H1 (cell line): ENCODE data around the gene STEAP2.

Experiments used
- CTCF ChIP-seq, 3 experiments: IDR thresholded peaks; 1 replicate in 2 of 3; 2 replicates in 1 of 3; pipeline versions ENCODE4 v1.5.1 to v1.6.1; 2011; ENCODE audit warnings: low read length in 3 of 3, mild to moderate bottlenecking in 3 of 3, inconsistent platforms in 2 of 3, low read depth in 1 of 3, moderate library complexity in 1 of 3; ENCODE audit not compliant: insufficient read depth in 1 of 3; ENCODE audit errors: control extremely low read depth in 1 of 3
- NANOG ChIP-seq: IDR thresholded peaks from 2 replicates; pipeline ENCODE4 v1.6.1; 2011; ENCODE audit warnings: low read length, low read depth, mild to moderate bottlenecking, inconsistent platforms; ENCODE audit not compliant: insufficient read depth, poor library complexity, severe bottlenecking
- POLR2A ChIP-seq, 2 experiments: IDR thresholded peaks; 1 replicate in 1 of 2; 2 replicates in 1 of 2; pipeline ENCODE4 v1.6.1; 2011; ENCODE audit warnings: low read depth in 2 of 2, low read length in 2 of 2, mild to moderate bottlenecking in 2 of 2; ENCODE audit errors: control extremely low read depth in 1 of 2
- POLR2AphosphoS5 ChIP-seq: IDR thresholded peaks from 2 replicates; pipeline ENCODE4 v1.6.1; 2011; ENCODE audit warnings: low read depth, low read length
- RAD21 ChIP-seq, 2 experiments: IDR thresholded peaks in 1 of 2; conservative IDR thresholded peaks in 1 of 2; 2 replicates each; pipeline ENCODE4 v1.6.1; 2011; ENCODE audit warnings: low read depth in 2 of 2, low read length in 2 of 2, improper control_type of control experiment in 1 of 2, inconsistent platforms in 1 of 2, mild to moderate bottlenecking in 1 of 2, moderate library complexity in 1 of 2
- ZNF274 ChIP-seq: IDR thresholded peaks from 2 replicates; pipeline ENCODE4 v1.7.0; 2012; ENCODE audit warnings: low read length, borderline replicate concordance; ENCODE audit errors: extremely low read depth

GRCh38 chr7:90201500-90202195 is 9.9 kb upstream of the STEAP2 start:
- TF ChIP-seq ZNF274 = no peak
- no peak for TF ChIP-seq POLR2AphosphoS5
- TF ChIP-seq CTCF (IDR thresholded peaks at IDR 0.05; ENCODE audit: control extremely low read depth in 1 of 3, insufficient read depth in 1 of 3, low read depth in 1 of 3, low read length in 3 of 3) = no peak
- no peak for TF ChIP-seq POLR2A (IDR thresholded peaks at IDR 0.05; ENCODE audit: control extremely low read depth in 1 of 2, low read depth in 2 of 2, low read length in 2 of 2)
- no peak for TF ChIP-seq RAD21 (IDR thresholded peaks at IDR 0.05 in 1 of 2, conservative IDR thresholded peaks at IDR 0.05 in 1 of 2; ENCODE audit: low read depth in 2 of 2, low read length in 2 of 2)
- no peak for TF ChIP-seq NANOG
